ENCODE results near the gene RIPK3. TPM values are rescaled to one million over a fixed set of nuclear protein-coding genes. Genes with fewer than 3 reads are reported as not detected.

Gene RIPK3
- total and polyA plus RNA-seq, 7 donors: 0.94 to 1.9 (median 1.2) TPM

- DNase-seq (no peak), ATAC-seq (no peak)
- Histone ChIP-seq H3K27me3 (ENCODE audit: insufficient read depth in 3 of 3, low read length in 2 of 3) (no peaks in the 10 kb centered on the region), H3K36me3 (ENCODE audit: insufficient read depth in 1 of 2, low read depth in 1 of 2) (peaks cover 0 to 46% of the 10 kb centered on the region in 2 donors), H3K4me3 (no peak overlapping the region), H3K4me1 (peaks cover 13% of the 10 kb centered on the region), H3K27ac (no peak overlapping the region), H3K9me3 (no peaks in the 10 kb centered on the region)
- peak; percentile 17 for TF ChIP-seq CTCF (IDR thresholded peaks at IDR 0.05)
- 78 to 94% (median 80%) methylated on average over 6 to 7 of the region's 7 CpGs for WGBS, 3 donors
- intact Hi-C loops (cut with DNase I): loop anchor here in 1 of 2 donors (5.0 kb wide), 1 partner anchor 251 kb away; no protein-coding TSS in a partner anchor
These were observed 31.3 kb downstream of the RIPK3 start for GRCh38 chr14:24308342-24309124.

GRCh38 chr14:24307575-24308341 is 32.0 kb downstream of the RIPK3 start, which contains the start of gene CIDEB:
Gene CIDEB, minus strand, starts transcription at chr14:24307977. Its CDS starts 119 bp downstream, at chr14:24307858.
- peak in 3 of 4 donors; percentile 35 to 57 (median 42) for ATAC-seq
- peak; percentile 81 for TF ChIP-seq CTCF (IDR thresholded peaks at IDR 0.05)
- Histone ChIP-seq H3K27me3 (ENCODE audit: insufficient read depth in 3 of 3, low read length in 2 of 3) (no peaks in the 10 kb centered on the region), H3K27ac (no peak within 1 kb of the TSS), H3K4me3 (no peak within 1 kb of the TSS), H3K4me1 (peaks cover 13% of the 10 kb centered on the region), H3K9me3 (no peaks in the 10 kb centered on the region), H3K36me3 (ENCODE audit: insufficient read depth in 1 of 2, low read depth in 1 of 2) (peaks cover 0 to 54% of the 10 kb centered on the region in 2 donors)
- 59 to 62% (median 60%) methylated on average over 6 of the region's 6 CpGs for WGBS, 3 donors
- intact Hi-C loops (cut with DNase I): loop anchor here in 1 of 2 donors (5.0 kb wide), 1 partner anchor 250 kb away; no protein-coding TSS in a partner anchor
- peak in 1 of 2 donors; percentile 53 for DNase-seq

GRCh38 chr14:24307156-24307574 is 32.6 kb downstream of the RIPK3 start:
- H3K36me3 ChIP-seq (ENCODE audit: insufficient read depth in 1 of 2, low read depth in 1 of 2): peaks cover 0 to 60% of the 10 kb centered on the region in 2 donors
- TF ChIP-seq CTCF (IDR thresholded peaks at IDR 0.05): no peak
- DNase-seq (no peak), ATAC-seq (no peak)
- H3K27ac ChIP-seq: no peak overlapping the region
- peaks cover 13% of the 10 kb centered on the region for H3K4me1 ChIP-seq
- no peaks in the 10 kb centered on the region for H3K9me3 ChIP-seq
- WGBS, 3 donors: 73 to 82% (median 76%) methylated on average over 11 of the region's 11 CpGs
- H3K27me3 ChIP-seq (ENCODE audit: insufficient read depth in 3 of 3, low read length in 2 of 3): no peaks in the 10 kb centered on the region
- H3K4me3 ChIP-seq: no peak overlapping the region
- intact Hi-C loops (cut with DNase I): loop anchor here in 1 of 2 donors (5.0 kb wide), 1 partner anchor 250 kb away; no protein-coding TSS in a partner anchor

GRCh38 chr14:24304019-24304387 is 35.8 kb downstream of the RIPK3 start:
- no peak for ATAC-seq
- Histone ChIP-seq H3K27me3 (ENCODE audit: insufficient read depth in 3 of 3, low read length in 2 of 3) (no peaks in the 10 kb centered on the region), H3K4me1 (peaks cover 14% of the 10 kb centered on the region), H3K9me3 (no peaks in the 10 kb centered on the region), H3K27ac (no peak overlapping the region), H3K36me3 (ENCODE audit: insufficient read depth in 1 of 2, low read depth in 1 of 2) (peaks cover 0 to 74% of the 10 kb centered on the region in 2 donors), H3K4me3 (no peak overlapping the region)
- DNase-seq: no peak
- TF ChIP-seq CTCF (IDR thresholded peaks at IDR 0.05): no peak
- intact Hi-C loops (cut with DNase I): no loop called here
- WGBS, 3 donors: 96 to 97% (median 97%) methylated on average over 10 to 11 of the region's 11 CpGs

All from psoas muscle (tissue), 8 donors.